K562 (cell line): ENCODE measurements around the gene KIZ. TPM values are rescaled to one million over a fixed set of nuclear protein-coding genes. Genes with fewer than 3 reads are reported as not detected.

Experiments used
- ATAC-seq: fragments of 200-7000 bp; cut with Tn5 transposase; 3 replicates; pipeline ENCODE4 v1.9.1; 2020; ENCODE audit warnings: moderate library complexity
- BruUV-seq: library from RNA; stranded (reverse); fragments of 400-500 nt; replicated peaks from 2 replicates; lab custom pipeline; 2021; lab: Mats Ljungman, UMichigan
- CTCF ChIA-PET: fragments of 300-600 bp; formaldehyde crosslinking; extraction: SDS; loops from one replicate; lab custom pipeline; 2021; ENCODE audit warnings: low intra/inter-chr PET ratio; lab: Yijun Ruan, JAX
- POLR2A ChIA-PET: fragments of 300-600, 350-650 bp; sonication (Branson Sonifier 250); formaldehyde crosslinking; extraction: SDS; loops from one replicate; lab custom pipeline; 2021; ENCODE audit warnings: antibody characterized with exemption, inconsistent platforms; lab: Yijun Ruan, JAX
- DNase-seq, 4 experiments: peaks; one replicate each; pipeline versions ENCODE4 v3.0.0 to v3.0.0-alpha.2; 2011 to 2018; ENCODE audit warnings: low spot score in 3 of 4, mixed read lengths in 3 of 4; ENCODE audit errors: extremely low read depth in 1 of 4
- FAIRE-seq: peaks from 2 replicates; lab custom pipeline; 2011; peaks lifted over from hg19 to GRCh38; lab: Jason Lieb, UNC
- H2AFZ ChIP-seq: 2 replicates; pipeline ENCODE4 v1.6.0; 2011; ENCODE audit warnings: low read depth, low read length, control low read depth, inconsistent platforms
- H3K27ac ChIP-seq: fragments of 200-600 bp; 3 replicates; pipeline ENCODE4 v1.8.0; 2011; ENCODE audit warnings: low read depth, mild to moderate bottlenecking, control low read depth, inconsistent platforms, low read length, moderate library complexity, mixed read lengths; ENCODE audit errors: extremely low read depth
- H3K27me3 ChIP-seq, 2 experiments: fragments of 300-600 bp in 1 of 2; 2 replicates in 1 of 2; 3 replicates in 1 of 2; pipeline versions ENCODE4 v1.6.0 to v1.8.0; 2011; ENCODE audit warnings: inconsistent platforms in 2 of 2, low read length in 2 of 2, mild to moderate bottlenecking in 1 of 2, mixed read lengths in 1 of 2, moderate library complexity in 1 of 2; ENCODE audit not compliant: control insufficient read depth in 2 of 2, insufficient read depth in 2 of 2
- H3K36me3 ChIP-seq: fragments of 300-600 bp; 3 replicates; pipeline ENCODE4 v1.8.0; 2011; ENCODE audit warnings: mild to moderate bottlenecking, low read length, inconsistent platforms; ENCODE audit not compliant: control insufficient read depth, insufficient read depth
- H3K4me1 ChIP-seq, 2 experiments: fragments of 200-600 bp in 1 of 2; replicated peaks in 1 of 2; 2 replicates in 1 of 2; 3 replicates in 1 of 2; pipeline versions ENCODE4 v1.5.1 to v1.8.0; 2011; ENCODE audit warnings: inconsistent platforms in 2 of 2, low read length in 2 of 2, mild to moderate bottlenecking in 1 of 2, mixed read lengths in 1 of 2, moderate library complexity in 1 of 2; ENCODE audit not compliant: control insufficient read depth in 2 of 2, insufficient read depth in 2 of 2
- H3K4me2 ChIP-seq: 2 replicates; pipeline ENCODE4 v1.6.1; 2011; ENCODE audit warnings: low read length, control low read depth, inconsistent platforms, mixed read lengths; ENCODE audit not compliant: insufficient read depth
- H3K4me3 ChIP-seq: fragments of 200-600 bp; sonication (generic), shearing (Covaris generic); 2 replicates; pipeline ENCODE4 v1.5.1; 2016; ENCODE audit warnings: control low read depth, inconsistent platforms
- H3K79me2 ChIP-seq: fragments of 200-600 bp; 3 replicates; pipeline ENCODE4 v1.8.0; 2011; ENCODE audit warnings: low read length, inconsistent platforms; ENCODE audit not compliant: control insufficient read depth, insufficient read depth
- H3K9ac ChIP-seq, 2 experiments: 2 replicates each; pipeline versions ENCODE4 v1.6.0 to v1.6.1; 2011; ENCODE audit warnings: low read depth in 2 of 2, low read length in 2 of 2, control low read depth in 1 of 2, inconsistent platforms in 1 of 2, mild to moderate bottlenecking in 1 of 2, mixed read lengths in 1 of 2; ENCODE audit not compliant: insufficient read depth in 1 of 2
- H3K9me1 ChIP-seq: one replicate; pipeline ENCODE4 v1.6.0; 2011; ENCODE audit warnings: inconsistent platforms, mild to moderate bottlenecking, low read length, moderate library complexity; ENCODE audit not compliant: control insufficient read depth, insufficient read depth
- H3K9me3 ChIP-seq: replicated peaks from 2 replicates; pipeline ENCODE4 v1.5.1; 2011; ENCODE audit warnings: low read depth, low read length, inconsistent platforms; ENCODE audit not compliant: control insufficient read depth, insufficient read depth
- H4K20me1 ChIP-seq: replicated peaks from 2 replicates; pipeline ENCODE4 v1.6.1; 2011; ENCODE audit warnings: low read length, inconsistent platforms, mixed read lengths; ENCODE audit not compliant: control insufficient read depth, insufficient read depth
- ADNP ChIP-seq: fragments of 200-800 bp; sonication (Bioruptor generic); IDR thresholded peaks from 2 replicates; pipeline ENCODE4 v1.6.1; 2016; ENCODE audit warnings: missing genetic modification characterization, missing compliant biosample characterization
- ELF4 ChIP-seq: fragments of 450-650 bp; formaldehyde crosslinking; IDR thresholded peaks from 2 replicates; pipeline ENCODE4 v1.4.0; 2022; ENCODE audit warnings: missing genetic modification characterization
- FOXK2 ChIP-seq, 2 experiments: fragments of 450-650 bp; IDR thresholded peaks in 1 of 2; conservative IDR thresholded peaks in 1 of 2; 2 replicates each; pipeline ENCODE4 v1.6.1; 2016; ENCODE audit warnings: low read depth in 2 of 2, mild to moderate bottlenecking in 1 of 2
- MYNN ChIP-seq, 2 experiments: sonication (generic); formaldehyde crosslinking in 1 of 2; IDR thresholded peaks; 2 replicates each; pipeline versions ENCODE4 v1.5.0 to v1.6.1; 2016 to 2020; ENCODE audit warnings: antibody characterized with exemption in 1 of 2, missing genetic modification reagents in 1 of 2
- PTBP1 ChIP-seq: fragments of 200-400 bp; formaldehyde crosslinking; IDR thresholded peaks from 2 replicates; pipeline ENCODE4 v1.6.1; 2017; ENCODE audit warnings: low read depth, low read length
- RBM34 ChIP-seq: fragments of 200-400 bp; formaldehyde crosslinking; IDR thresholded peaks from 2 replicates; pipeline ENCODE4 v1.6.1; 2018; ENCODE audit warnings: low read length, borderline replicate concordance; ENCODE audit not compliant: insufficient read depth
- SAFB ChIP-seq: fragments of 200-400 bp; formaldehyde crosslinking; IDR thresholded peaks from 2 replicates; pipeline ENCODE4 v1.6.1; 2017; ENCODE audit warnings: low read depth, low read length, borderline replicate concordance
- STAG1 ChIP-seq: sonication (generic); formaldehyde crosslinking; IDR thresholded peaks from 2 replicates; pipeline ENCODE4 v1.5.0; 2020; ENCODE audit warnings: missing genetic modification reagents, borderline replicate concordance
- ZNF408 ChIP-seq: fragments of 250-450 bp; sonication (Bioruptor Pico); IDR thresholded peaks from 2 replicates; pipeline ENCODE4 v1.4.0; 2020; ENCODE audit warnings: low read depth, mild to moderate bottlenecking, moderate library complexity
- ZNF444 ChIP-seq: fragments of 250-450 bp; sonication (Bioruptor Pico); IDR thresholded peaks from 2 replicates; pipeline ENCODE4 v1.4.0; 2020; ENCODE audit warnings: mild to moderate bottlenecking, moderate library complexity
- ZNF766 ChIP-seq: fragments of 200-800 bp; sonication (Bioruptor generic); conservative IDR thresholded peaks from 2 replicates; pipeline ENCODE4 v1.6.1; 2016; ENCODE audit warnings: missing genetic modification characterization, missing compliant biosample characterization
- WGBS: fragments of 100-300 bp; shearing (Covaris generic); methylation state at CpG from one replicate; pipeline ENCODE4 v1.1.6; 2016; ENCODE audit warnings: low coverage, mixed read lengths; ENCODE audit not compliant: insufficient coverage; ENCODE audit errors: missing lambda C conversion rate; 5-methylcytosine and 5-hydroxymethylcytosine counted together
- in situ Hi-C: fragments of 300-500 bp; cut with MboI; formaldehyde crosslinking; loops from 4 replicates; pipeline ENCODE4 v1.15.0; 2018; ENCODE audit warnings: inconsistent platforms, mixed read lengths
- intact Hi-C: fragments of 100-400 bp; cut with micrococcal nuclease; formaldehyde crosslinking; loops from 2 replicates; pipeline ENCODE4 v1.14.2; 2022
- polyA plus RNA-seq, 8 experiments: library from polyadenylated mRNA; depleted of rRNA in 4 of 8; stranded (reverse) in 5 of 8; unstranded in 3 of 8; fragments of >200 nt; fragmentation: Nextera tagmentation in 2 of 8; fragmentation: Illumina TruSeq in 1 of 8; extraction: Ambion mirVana in 2 of 8; extraction: Trizol in 1 of 8; gene quantifications; 2 replicates each; pipeline versions ENCODE4 v1.2.1 to v1.2.3, GENCODE V29; 2011 to 2014; ENCODE audit warnings: inconsistent platforms in 1 of 8, missing spikeins in 1 of 8
- total RNA-seq, 7 experiments: library from RNA; depleted of rRNA in 6 of 7; stranded (reverse); fragments of >200 nt in 6 of 7; fragmentation: Illumina TruSeq in 2 of 7; extraction: Trizol in 2 of 7; gene quantifications; 2 replicates each; pipeline versions ENCODE4 v1.2.1 to v1.2.3, GENCODE V29; 2011 to 2021; ENCODE audit warnings: low replicate concordance in 1 of 7
- TF ChIP-seq, protein P1 (sequence below): sonication (generic); formaldehyde crosslinking; IDR thresholded peaks from 2 replicates; pipeline ENCODE4 v1.4.0; 2020; ENCODE audit warnings: mild to moderate bottlenecking, missing genetic modification reagents

KIZ gene
- total and polyA plus RNA-seq, 9 of the 15 experiments (the other 6 are each of a cell fraction or from before 2014, with no cell fraction given), result 4.9 to 21.1 (median 13.5) TPM

GRCh38 chr20:21209668-21210067 is 83.8 kb downstream of the KIZ start:
- H3K9ac ChIP-seq, result no peak overlapping the region
- ChIA-PET POLR2A (no interaction called here), CTCF (no interaction called here)
- H2AFZ ChIP-seq, result no peak overlapping the region
- no peak overlapping the region for H3K4me2 ChIP-seq
- in situ Hi-C loops, result no loop called here
- DNase-seq (no peak), FAIRE-seq (no peak), ATAC-seq (no peak)
- H3K79me2 ChIP-seq, result no peaks in the 10 kb centered on the region
- H3K27me3 ChIP-seq, result no peaks in the 10 kb centered on the region
- intact Hi-C loops, result no loop called here
- H4K20me1 ChIP-seq, result no peaks in the 10 kb centered on the region
- BruUV-seq, result no TSS peak
- H3K9me1 ChIP-seq, result no peaks in the 10 kb centered on the region
- H3K27ac ChIP-seq, result no peak overlapping the region
- no peak overlapping the region for H3K4me3 ChIP-seq
- no peaks in the 10 kb centered on the region for H3K4me1 ChIP-seq
- H3K9me3 ChIP-seq, result no peaks in the 10 kb centered on the region
- TF ChIP-seq, protein P1, sequence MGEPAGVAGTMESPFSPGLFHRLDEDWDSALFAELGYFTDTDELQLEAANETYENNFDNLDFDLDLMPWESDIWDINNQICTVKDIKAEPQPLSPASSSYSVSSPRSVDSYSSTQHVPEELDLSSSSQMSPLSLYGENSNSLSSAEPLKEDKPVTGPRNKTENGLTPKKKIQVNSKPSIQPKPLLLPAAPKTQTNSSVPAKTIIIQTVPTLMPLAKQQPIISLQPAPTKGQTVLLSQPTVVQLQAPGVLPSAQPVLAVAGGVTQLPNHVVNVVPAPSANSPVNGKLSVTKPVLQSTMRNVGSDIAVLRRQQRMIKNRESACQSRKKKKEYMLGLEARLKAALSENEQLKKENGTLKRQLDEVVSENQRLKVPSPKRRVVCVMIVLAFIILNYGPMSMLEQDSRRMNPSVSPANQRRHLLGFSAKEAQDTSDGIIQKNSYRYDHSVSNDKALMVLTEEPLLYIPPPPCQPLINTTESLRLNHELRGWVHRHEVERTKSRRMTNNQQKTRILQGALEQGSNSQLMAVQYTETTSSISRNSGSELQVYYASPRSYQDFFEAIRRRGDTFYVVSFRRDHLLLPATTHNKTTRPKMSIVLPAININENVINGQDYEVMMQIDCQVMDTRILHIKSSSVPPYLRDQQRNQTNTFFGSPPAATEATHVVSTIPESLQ (CRISPR knock-in tag), result no peak
- no peak for TF ChIP-seq SAFB
- no peak for TF ChIP-seq ADNP (tag)
- TF ChIP-seq FOXK2 (conservative IDR thresholded peaks at IDR 0.05 in 1 of 2, IDR thresholded peaks at IDR 0.05 in 1 of 2; ENCODE audit: low read depth in 2 of 2), result no peak
- TF ChIP-seq ZNF766, result no peak
- TF ChIP-seq MYNN (IDR thresholded peaks at IDR 0.05), result no peak
- TF ChIP-seq MYNN (CRISPR knock-in tag; IDR thresholded peaks at IDR 0.05), result no peak
- no peak for TF ChIP-seq ZNF408 (CRISPR knock-in tag)
- no peak for TF ChIP-seq RBM34
- TF ChIP-seq ZNF444 (CRISPR knock-in tag), result no peak
- TF ChIP-seq ELF4 (CRISPR knock-in tag), result no peak
- no peak for TF ChIP-seq STAG1 (CRISPR knock-in tag)
- no peak for TF ChIP-seq PTBP1
- H3K36me3 ChIP-seq, result no peaks in the 10 kb centered on the region
- 100% methylated on average over 1 of the region's 1 CpG for WGBS
